ENCODE data around the gene ERICH6B. TPM values are rescaled to one million over a fixed set of nuclear protein-coding genes. Genes with fewer than 3 reads are reported as not detected.
A peak's percentile ranks its signal among the peaks of the same experiment; 100 is the strongest.
"Not testable (repeated sequence)": the region's sequence is repeated elsewhere in the genome, so short reads cannot be mapped to it uniquely, and the experiment has no call there.

Gene ERICH6B
- 1 to 10 TPM in 1 of 4 donors, not detected in 3; 1.6 TPM for polyA plus RNA-seq
- long read RNA-seq, donor 1: 0 reads
- long read RNA-seq, donor 2: 0 reads
- long read RNA-seq, donor 3: 0 reads
- long read RNA-seq, donor 4: 0 reads
- long read RNA-seq, donor 5: 0 reads
- long read RNA-seq, donor 6: 0 reads
- long read RNA-seq, donor 7: 0 reads
- long read RNA-seq, donor 8: 0 reads
- long read RNA-seq, donor 9: 0 reads
- long read RNA-seq, donor 10: 0 reads

GRCh38 chr13:45615501-45616101, at the start of gene ERICH6B:
Gene ERICH6B (minus strand): TSS chr13:45615739. CDS start chr13:45597005, 18,734 bp downstream.
- Histone ChIP-seq H3K4me3 (ENCODE audit: low read depth in 1 of 3, low read length in 3 of 3) (no peak within 1 kb of the TSS), H3K27ac (ENCODE audit: low read depth in 1 of 3, low read length in 2 of 3) (no peak within 1 kb of the TSS), H3K9me3 (ENCODE audit: control insufficient read depth in 2 of 2, insufficient read depth in 1 of 2, low read depth in 1 of 2, low read length in 1 of 2) (no peaks in the 10 kb centered on the region), H3K36me3 (ENCODE audit: control insufficient read depth in 3 of 3, insufficient read depth in 2 of 3, low read depth in 1 of 3, low read length in 3 of 3) (no peaks in the 10 kb centered on the region), H3K27me3 (ENCODE audit: control insufficient read depth in 3 of 3, insufficient read depth in 3 of 3, low read length in 3 of 3) (peaks cover 0 to 20% (median 5%) of the 10 kb centered on the region in 3 donors), H3K4me1 (ENCODE audit: control insufficient read depth in 3 of 3, insufficient read depth in 2 of 3, low read depth in 1 of 3, low read length in 2 of 3) (no peaks in the 10 kb centered on the region)
- 7 to 9% (median 8%) methylated on average over 24 to 27 of the region's 27 CpGs for WGBS, 3 donors
- DNase-seq: peak in 1 of 2 donors; percentile 39
- no peak for FAIRE-seq

GRCh38 chr13:45662903-45663302, 47.4 kb upstream of the ERICH6B start:
- H3K4me1 ChIP-seq (ENCODE audit: control insufficient read depth in 3 of 3, insufficient read depth in 2 of 3, low read depth in 1 of 3, low read length in 2 of 3); H3K36me3 ChIP-seq (ENCODE audit: control insufficient read depth in 3 of 3, insufficient read depth in 2 of 3, low read depth in 1 of 3, low read length in 3 of 3); H3K9me3 ChIP-seq (ENCODE audit: control insufficient read depth in 2 of 2, insufficient read depth in 1 of 2, low read depth in 1 of 2, low read length in 1 of 2); H3K4me3 ChIP-seq (ENCODE audit: low read depth in 1 of 3, low read length in 3 of 3); FAIRE-seq; H3K27me3 ChIP-seq (ENCODE audit: control insufficient read depth in 3 of 3, insufficient read depth in 3 of 3, low read length in 3 of 3); H3K27ac ChIP-seq (ENCODE audit: low read depth in 1 of 3, low read length in 2 of 3); DNase-seq: not testable (repeated sequence)
- 89 to 100% (median 100%) methylated on average over 1 of the region's 1 CpG for WGBS, 3 donors

- H3K9me3 ChIP-seq (ENCODE audit: control insufficient read depth in 2 of 2, insufficient read depth in 1 of 2, low read depth in 1 of 2, low read length in 1 of 2): peaks cover 0 to 3% of the 10 kb centered on the region in 2 donors
- H3K27ac ChIP-seq (ENCODE audit: low read depth in 1 of 3, low read length in 2 of 3): no peak overlapping the region
- H3K27me3 ChIP-seq (ENCODE audit: control insufficient read depth in 3 of 3, insufficient read depth in 3 of 3, low read length in 3 of 3): peaks cover 0 to 2% (median 0%) of the 10 kb centered on the region in 3 donors
- H3K36me3 ChIP-seq (ENCODE audit: control insufficient read depth in 3 of 3, insufficient read depth in 2 of 3, low read depth in 1 of 3, low read length in 3 of 3): no peaks in the 10 kb centered on the region
- FAIRE-seq: no peak
- no peaks in the 10 kb centered on the region for H3K4me1 ChIP-seq (ENCODE audit: control insufficient read depth in 3 of 3, insufficient read depth in 2 of 3, low read depth in 1 of 3, low read length in 2 of 3)
- no peak overlapping the region for H3K4me3 ChIP-seq (ENCODE audit: low read depth in 1 of 3, low read length in 3 of 3)
- WGBS, 3 donors: 69 to 81% (median 79%) methylated on average over 1 of the region's 1 CpG
- DNase-seq: no peak
Measured at GRCh38 chr13:45662162-45662561, 46.6 kb upstream of the ERICH6B start.

GRCh38 chr13:45660458-45660857, 44.9 kb upstream of the ERICH6B start:
- 8 to 16% (median 10%) methylated on average over 1 of the region's 1 CpG for WGBS, 3 donors
- H3K27ac ChIP-seq (ENCODE audit: low read depth in 1 of 3, low read length in 2 of 3); H3K27me3 ChIP-seq (ENCODE audit: control insufficient read depth in 3 of 3, insufficient read depth in 3 of 3, low read length in 3 of 3); DNase-seq; H3K4me1 ChIP-seq (ENCODE audit: control insufficient read depth in 3 of 3, insufficient read depth in 2 of 3, low read depth in 1 of 3, low read length in 2 of 3); H3K9me3 ChIP-seq (ENCODE audit: control insufficient read depth in 2 of 2, insufficient read depth in 1 of 2, low read depth in 1 of 2, low read length in 1 of 2); FAIRE-seq; H3K36me3 ChIP-seq (ENCODE audit: control insufficient read depth in 3 of 3, insufficient read depth in 2 of 3, low read depth in 1 of 3, low read length in 3 of 3); H3K4me3 ChIP-seq (ENCODE audit: low read depth in 1 of 3, low read length in 3 of 3): not testable (repeated sequence)

GRCh38 chr13:45659536-45659935, 44.0 kb upstream of the ERICH6B start:
- DNase-seq (no peak), FAIRE-seq (no peak)
- no peaks in the 10 kb centered on the region for H3K36me3 ChIP-seq (ENCODE audit: control insufficient read depth in 3 of 3, insufficient read depth in 2 of 3, low read depth in 1 of 3, low read length in 3 of 3)
- H3K9me3 ChIP-seq (ENCODE audit: control insufficient read depth in 2 of 2, insufficient read depth in 1 of 2, low read depth in 1 of 2, low read length in 1 of 2): peaks cover 0 to 3% of the 10 kb centered on the region in 2 donors
- no peak overlapping the region for H3K27ac ChIP-seq (ENCODE audit: low read depth in 1 of 3, low read length in 2 of 3)
- H3K4me3 ChIP-seq (ENCODE audit: low read depth in 1 of 3, low read length in 3 of 3): no peak overlapping the region
- peaks cover 0 to 2% (median 0%) of the 10 kb centered on the region in 3 donors for H3K27me3 ChIP-seq (ENCODE audit: control insufficient read depth in 3 of 3, insufficient read depth in 3 of 3, low read length in 3 of 3)
- 39 to 57% (median 50%) methylated on average over 3 of the region's 3 CpGs for WGBS, 3 donors
- H3K4me1 ChIP-seq (ENCODE audit: control insufficient read depth in 3 of 3, insufficient read depth in 2 of 3, low read depth in 1 of 3, low read length in 2 of 3): no peaks in the 10 kb centered on the region

- no peaks in the 10 kb centered on the region for H3K4me1 ChIP-seq (ENCODE audit: control insufficient read depth in 3 of 3, insufficient read depth in 2 of 3, low read depth in 1 of 3, low read length in 2 of 3)
- no peak overlapping the region for H3K4me3 ChIP-seq (ENCODE audit: low read depth in 1 of 3, low read length in 3 of 3)
- no peaks in the 10 kb centered on the region for H3K36me3 ChIP-seq (ENCODE audit: control insufficient read depth in 3 of 3, insufficient read depth in 2 of 3, low read depth in 1 of 3, low read length in 3 of 3)
- DNase-seq (no peak), FAIRE-seq (no peak)
- WGBS, 3 donors: 84 to 91% (median 88%) methylated on average over 5 of the region's 5 CpGs
- H3K27ac ChIP-seq (ENCODE audit: low read depth in 1 of 3, low read length in 2 of 3): no peak overlapping the region
- peaks cover 0 to 3% of the 10 kb centered on the region in 2 donors for H3K9me3 ChIP-seq (ENCODE audit: control insufficient read depth in 2 of 2, insufficient read depth in 1 of 2, low read depth in 1 of 2, low read length in 1 of 2)
- H3K27me3 ChIP-seq (ENCODE audit: control insufficient read depth in 3 of 3, insufficient read depth in 3 of 3, low read length in 3 of 3): peaks cover 0 to 2% (median 0%) of the 10 kb centered on the region in 3 donors
Measured at GRCh38 chr13:45658586-45659235, 43.2 kb upstream of the ERICH6B start.

- Histone ChIP-seq H3K36me3 (ENCODE audit: control insufficient read depth in 3 of 3, insufficient read depth in 2 of 3, low read depth in 1 of 3, low read length in 3 of 3) (no peaks in the 10 kb centered on the region), H3K27ac (ENCODE audit: low read depth in 1 of 3, low read length in 2 of 3) (no peak overlapping the region), H3K27me3 (ENCODE audit: control insufficient read depth in 3 of 3, insufficient read depth in 3 of 3, low read length in 3 of 3) (peaks cover 0 to 2% (median 0%) of the 10 kb centered on the region in 3 donors), H3K4me1 (ENCODE audit: control insufficient read depth in 3 of 3, insufficient read depth in 2 of 3, low read depth in 1 of 3, low read length in 2 of 3) (no peaks in the 10 kb centered on the region), H3K9me3 (ENCODE audit: control insufficient read depth in 2 of 2, insufficient read depth in 1 of 2, low read depth in 1 of 2, low read length in 1 of 2) (peaks cover 0 to 3% of the 10 kb centered on the region in 2 donors), H3K4me3 (ENCODE audit: low read depth in 1 of 3, low read length in 3 of 3) (no peak overlapping the region)
- FAIRE-seq: no peak
- DNase-seq: no peak
- 68 to 76% (median 76%) methylated on average over 5 of the region's 5 CpGs for WGBS, 3 donors
Measured at GRCh38 chr13:45654633-45655349, 39.3 kb upstream of the ERICH6B start.

- peaks cover 0 to 13% of the 10 kb centered on the region in 2 donors for H3K9me3 ChIP-seq (ENCODE audit: control insufficient read depth in 2 of 2, insufficient read depth in 1 of 2, low read depth in 1 of 2, low read length in 1 of 2)
- DNase-seq; FAIRE-seq; H3K4me3 ChIP-seq (ENCODE audit: low read depth in 1 of 3, low read length in 3 of 3); H3K4me1 ChIP-seq (ENCODE audit: control insufficient read depth in 3 of 3, insufficient read depth in 2 of 3, low read depth in 1 of 3, low read length in 2 of 3); H3K27me3 ChIP-seq (ENCODE audit: control insufficient read depth in 3 of 3, insufficient read depth in 3 of 3, low read length in 3 of 3); H3K27ac ChIP-seq (ENCODE audit: low read depth in 1 of 3, low read length in 2 of 3); H3K36me3 ChIP-seq (ENCODE audit: control insufficient read depth in 3 of 3, insufficient read depth in 2 of 3, low read depth in 1 of 3, low read length in 3 of 3): not testable (repeated sequence)
- whole genome bisulfite sequencing, 3 donors: 79 to 98% (median 83%) methylated on average over 3 to 17 of the region's 17 CpGs
Measured at GRCh38 chr13:45645263-45645662, 29.7 kb upstream of the ERICH6B start.

All from small intestine (tissue), 16 donors.